ENCODE measurements around the gene HTRA3. TPM values are rescaled to one million over a fixed set of nuclear protein-coding genes. Genes with fewer than 3 reads are reported as not detected.

HTRA3 gene
- total RNA-seq, 1 donor from 2014 or later = 1.7 TPM

GRCh38 chr4:8268901-8269534 lies 536 bp upstream of the HTRA3 start:
- Mint-ChIP-seq H3K9me3 (ENCODE audit: unreplicated experiment) (no peaks in the 10 kb centered on the region), H3K27ac (ENCODE audit: unreplicated experiment) (no peak overlapping the region), H3K4me1 (ENCODE audit: unreplicated experiment) (peaks cover 9% of the 10 kb centered on the region), H3K4me3 (ENCODE audit: unreplicated experiment) (peak overlapping the region; percentile 21), H3K27me3 (ENCODE audit: unreplicated experiment) (peaks cover 31% of the 10 kb centered on the region), H3K36me3 (ENCODE audit: low read depth, unreplicated experiment) (peaks cover 4% of the 10 kb centered on the region)
- DNase-seq (ENCODE audit: low spot score) = no peak
- TF ChIP-seq, protein P1, sequence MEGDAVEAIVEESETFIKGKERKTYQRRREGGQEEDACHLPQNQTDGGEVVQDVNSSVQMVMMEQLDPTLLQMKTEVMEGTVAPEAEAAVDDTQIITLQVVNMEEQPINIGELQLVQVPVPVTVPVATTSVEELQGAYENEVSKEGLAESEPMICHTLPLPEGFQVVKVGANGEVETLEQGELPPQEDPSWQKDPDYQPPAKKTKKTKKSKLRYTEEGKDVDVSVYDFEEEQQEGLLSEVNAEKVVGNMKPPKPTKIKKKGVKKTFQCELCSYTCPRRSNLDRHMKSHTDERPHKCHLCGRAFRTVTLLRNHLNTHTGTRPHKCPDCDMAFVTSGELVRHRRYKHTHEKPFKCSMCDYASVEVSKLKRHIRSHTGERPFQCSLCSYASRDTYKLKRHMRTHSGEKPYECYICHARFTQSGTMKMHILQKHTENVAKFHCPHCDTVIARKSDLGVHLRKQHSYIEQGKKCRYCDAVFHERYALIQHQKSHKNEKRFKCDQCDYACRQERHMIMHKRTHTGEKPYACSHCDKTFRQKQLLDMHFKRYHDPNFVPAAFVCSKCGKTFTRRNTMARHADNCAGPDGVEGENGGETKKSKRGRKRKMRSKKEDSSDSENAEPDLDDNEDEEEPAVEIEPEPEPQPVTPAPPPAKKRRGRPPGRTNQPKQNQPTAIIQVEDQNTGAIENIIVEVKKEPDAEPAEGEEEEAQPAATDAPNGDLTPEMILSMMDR (IDR thresholded peaks at IDR 0.05; ENCODE audit: unreplicated experiment) = no peak

- Mint-ChIP-seq H3K4me1 (ENCODE audit: unreplicated experiment) (peaks cover 9% of the 10 kb centered on the region), H3K9me3 (ENCODE audit: unreplicated experiment) (no peaks in the 10 kb centered on the region), H3K36me3 (ENCODE audit: low read depth, unreplicated experiment) (peaks cover 4% of the 10 kb centered on the region), H3K4me3 (ENCODE audit: unreplicated experiment) (no peak overlapping the region), H3K27me3 (ENCODE audit: unreplicated experiment) (peaks cover 36% of the 10 kb centered on the region), H3K27ac (ENCODE audit: unreplicated experiment) (no peak overlapping the region)
- no peak for DNase-seq (ENCODE audit: low spot score)
- TF ChIP-seq, protein P1 (IDR thresholded peaks at IDR 0.05; ENCODE audit: unreplicated experiment) = no peak
Measured at GRCh38 chr4:8270418-8270771, 841 bp downstream of the HTRA3 start.

DNA sequence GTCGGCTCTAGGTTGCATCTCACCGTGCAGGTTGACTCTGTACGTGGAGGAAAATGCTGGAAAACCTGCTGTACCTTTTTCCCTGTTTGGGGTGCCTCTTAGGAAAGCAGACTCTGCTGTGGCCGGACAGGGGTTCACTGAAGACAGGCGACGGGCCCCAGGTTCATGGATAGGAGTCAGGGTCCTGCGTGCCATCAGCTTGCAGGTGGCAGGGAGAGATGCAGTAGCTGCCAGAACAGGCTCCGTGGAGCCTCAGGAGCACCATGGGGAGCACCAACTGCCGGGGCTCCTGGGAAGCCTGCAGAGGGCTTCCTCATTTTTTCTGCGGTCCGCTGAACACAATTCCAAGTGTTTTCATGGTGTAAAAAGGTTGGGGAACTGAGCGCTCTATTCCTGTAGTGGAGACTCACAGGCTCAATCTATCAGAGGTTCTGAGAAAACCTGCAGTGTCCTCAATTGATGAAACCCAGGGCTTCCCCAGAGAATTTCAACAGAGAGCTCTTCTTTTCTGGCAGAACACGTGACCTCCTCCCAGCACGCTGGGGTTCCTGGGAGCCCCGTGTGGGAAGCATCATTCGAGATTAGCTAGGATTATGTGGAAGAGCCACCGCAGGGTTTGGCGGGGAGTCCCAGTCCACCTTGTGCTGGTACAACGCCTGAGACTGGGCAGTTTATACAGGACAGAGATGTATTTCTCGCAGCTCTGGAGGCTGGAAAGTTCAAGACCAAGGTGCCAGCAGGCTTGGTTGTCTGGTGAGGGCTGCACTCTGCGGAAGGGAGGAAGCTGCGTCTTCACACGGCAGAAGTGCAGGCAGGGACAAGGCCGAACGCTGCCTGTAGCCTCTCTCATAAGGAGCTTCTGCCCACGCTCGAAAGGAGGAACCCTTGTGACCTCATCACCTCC lies 1.6 kb downstream of the HTRA3 start:
- Mint-ChIP-seq H3K27me3 (ENCODE audit: unreplicated experiment) (peaks cover 38% of the 10 kb centered on the region), H3K4me3 (ENCODE audit: unreplicated experiment) (no peak overlapping the region), H3K27ac (ENCODE audit: unreplicated experiment) (no peak overlapping the region)

DNA sequence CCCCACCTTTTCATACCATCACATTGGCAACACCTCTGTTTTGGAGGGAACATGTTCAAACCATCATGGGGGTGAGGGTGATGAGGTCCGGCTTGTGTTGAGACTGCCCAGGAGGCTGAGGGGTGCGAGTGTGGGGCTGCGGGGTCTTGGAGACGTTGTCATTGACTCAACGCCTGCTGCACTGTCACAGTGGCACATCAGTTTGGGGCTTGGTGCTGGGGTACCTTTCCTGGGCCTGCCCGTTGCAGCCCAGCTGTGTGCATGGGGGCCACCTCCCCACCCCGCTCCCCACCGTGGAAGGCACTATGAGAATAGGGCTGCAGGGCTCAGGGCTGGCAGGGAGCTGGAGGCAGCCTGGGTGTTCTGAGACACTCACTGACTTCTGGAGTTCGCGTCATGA lies 2.3 kb downstream of the HTRA3 start:
- no peaks in the 10 kb centered on the region for H3K9me3 Mint-ChIP-seq (ENCODE audit: unreplicated experiment)
- H3K4me1 Mint-ChIP-seq (ENCODE audit: unreplicated experiment) = peaks cover 6% of the 10 kb centered on the region
- no peak overlapping the region for H3K4me3 Mint-ChIP-seq (ENCODE audit: unreplicated experiment)
- H3K27ac Mint-ChIP-seq (ENCODE audit: unreplicated experiment) = no peak overlapping the region
- TF ChIP-seq, protein P1 (IDR thresholded peaks at IDR 0.05; ENCODE audit: unreplicated experiment) = no peak
- peaks cover 38% of the 10 kb centered on the region for H3K27me3 Mint-ChIP-seq (ENCODE audit: unreplicated experiment)
- H3K36me3 Mint-ChIP-seq (ENCODE audit: low read depth, unreplicated experiment) = peaks cover 4% of the 10 kb centered on the region
- no peak for DNase-seq (ENCODE audit: low spot score)

More for the DNA sequence above, 1.6 kb downstream of the HTRA3 start:
- peaks cover 4% of the 10 kb centered on the region for H3K36me3 Mint-ChIP-seq (ENCODE audit: low read depth, unreplicated experiment)
- peaks cover 9% of the 10 kb centered on the region for H3K4me1 Mint-ChIP-seq (ENCODE audit: unreplicated experiment)
- DNase-seq (ENCODE audit: low spot score) = no peak
- H3K9me3 Mint-ChIP-seq (ENCODE audit: unreplicated experiment) = no peaks in the 10 kb centered on the region
- TF ChIP-seq, protein P1 (IDR thresholded peaks at IDR 0.05; ENCODE audit: unreplicated experiment) = no peak

Measured in endothelial cell (in vitro differentiated cells).